Thoracic aorta (tissue), 2 donors: ENCODE measurements around the gene JAG1. TPM values are rescaled to one million over a fixed set of nuclear protein-coding genes. Genes with fewer than 3 reads are reported as not detected.

Experiments
- ATAC-seq: fragments of 150-250 bp; one replicate; pipeline ENCODE4 v1.8.0; 2017; ENCODE audit warnings: low read depth; ENCODE audit not compliant: insufficient number of reproducible peaks, low FRiP score
- DNase-seq: peaks from one replicate; pipeline ENCODE4 v3.0.0-alpha.2; 2020; ENCODE audit warnings: low spot score
- H3K27ac ChIP-seq, 2 donors: fragments of 200-600 bp; sonication (generic); 1 replicate in 1 of 2; 2 replicates in 1 of 2; pipeline ENCODE4 v1.5.1; 2016; ENCODE audit warnings: mild to moderate bottlenecking in 2 of 2, moderate library complexity in 2 of 2
- H3K27me3 ChIP-seq: fragments of 200-600 bp; sonication (generic); replicated peaks from 2 replicates; pipeline ENCODE4 v1.6.0; 2016; ENCODE audit warnings: mild to moderate bottlenecking; ENCODE audit not compliant: insufficient read depth
- H3K36me3 ChIP-seq: fragments of 200-600 bp; sonication (generic); one replicate; pipeline ENCODE4 v1.5.1; 2016
- H3K4me1 ChIP-seq, 2 donors: fragments of 200-600 bp; sonication (generic); 1 replicate in 1 of 2; 2 replicates in 1 of 2; pipeline versions ENCODE4 v1.5.1 to v1.6.0; 2016; ENCODE audit warnings: low read depth in 2 of 2, mild to moderate bottlenecking in 1 of 2; ENCODE audit not compliant: control insufficient read depth in 1 of 2
- H3K4me3 ChIP-seq: fragments of 200-600 bp; sonication (generic); 2 replicates; pipeline ENCODE4 v1.5.1; 2016; ENCODE audit warnings: mild to moderate bottlenecking
- H3K9me3 ChIP-seq: fragments of 200-600 bp; sonication (generic); 2 replicates; pipeline ENCODE4 v1.5.1; 2016
- total RNA-seq, 2 donors: library from RNA; depleted of rRNA; stranded (reverse); fragments of >200 nt; gene quantifications; one replicate each; pipeline versions ENCODE4 v1.1.0 to v1.2.3, GENCODE V29; 2016
- TF ChIP-seq, protein P1 (sequence below): fragments of 200-600 bp; sonication (generic); IDR thresholded peaks from one replicate; pipeline ENCODE4 v1.5.1; 2019; ENCODE audit warnings: antibody characterized with exemption

JAG1 gene
- total RNA-seq, 2 donors from 2014 or later, result 237 to 253 TPM

DNA sequence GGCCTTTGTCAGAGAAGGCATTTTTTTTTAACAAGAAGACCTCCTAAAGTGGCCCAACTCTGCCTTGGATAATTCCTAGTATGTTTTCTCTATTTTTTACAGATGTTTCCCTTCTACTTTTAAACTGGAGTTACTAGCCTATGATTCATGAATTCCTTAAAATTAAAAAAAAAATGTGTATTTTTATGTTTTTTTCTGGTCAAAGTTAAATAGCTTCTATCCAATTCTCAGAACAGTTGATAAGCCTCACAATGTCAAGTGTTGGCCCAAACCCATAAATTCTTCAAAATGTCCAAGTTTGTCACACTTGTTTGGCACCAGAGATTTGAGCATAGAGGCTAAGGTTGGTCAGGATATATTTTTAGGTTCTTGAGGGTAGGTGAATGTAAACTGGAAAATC, 64.0 kb downstream of the JAG1 start:
- H3K4me1 ChIP-seq, result peaks cover 25 to 57% of the 10 kb centered on the region in 2 donors
- H3K9me3 ChIP-seq, result no peaks in the 10 kb centered on the region
- peak overlapping the region; percentile 85 to 91 for H3K27ac ChIP-seq
- no peak for DNase-seq
- H3K36me3 ChIP-seq, result no peaks in the 10 kb centered on the region
- TF ChIP-seq, protein P1, sequence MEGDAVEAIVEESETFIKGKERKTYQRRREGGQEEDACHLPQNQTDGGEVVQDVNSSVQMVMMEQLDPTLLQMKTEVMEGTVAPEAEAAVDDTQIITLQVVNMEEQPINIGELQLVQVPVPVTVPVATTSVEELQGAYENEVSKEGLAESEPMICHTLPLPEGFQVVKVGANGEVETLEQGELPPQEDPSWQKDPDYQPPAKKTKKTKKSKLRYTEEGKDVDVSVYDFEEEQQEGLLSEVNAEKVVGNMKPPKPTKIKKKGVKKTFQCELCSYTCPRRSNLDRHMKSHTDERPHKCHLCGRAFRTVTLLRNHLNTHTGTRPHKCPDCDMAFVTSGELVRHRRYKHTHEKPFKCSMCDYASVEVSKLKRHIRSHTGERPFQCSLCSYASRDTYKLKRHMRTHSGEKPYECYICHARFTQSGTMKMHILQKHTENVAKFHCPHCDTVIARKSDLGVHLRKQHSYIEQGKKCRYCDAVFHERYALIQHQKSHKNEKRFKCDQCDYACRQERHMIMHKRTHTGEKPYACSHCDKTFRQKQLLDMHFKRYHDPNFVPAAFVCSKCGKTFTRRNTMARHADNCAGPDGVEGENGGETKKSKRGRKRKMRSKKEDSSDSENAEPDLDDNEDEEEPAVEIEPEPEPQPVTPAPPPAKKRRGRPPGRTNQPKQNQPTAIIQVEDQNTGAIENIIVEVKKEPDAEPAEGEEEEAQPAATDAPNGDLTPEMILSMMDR, result no peak
- no peaks in the 10 kb centered on the region for H3K27me3 ChIP-seq
- no peak overlapping the region for H3K4me3 ChIP-seq
- peak; percentile 58 for ATAC-seq

DNA sequence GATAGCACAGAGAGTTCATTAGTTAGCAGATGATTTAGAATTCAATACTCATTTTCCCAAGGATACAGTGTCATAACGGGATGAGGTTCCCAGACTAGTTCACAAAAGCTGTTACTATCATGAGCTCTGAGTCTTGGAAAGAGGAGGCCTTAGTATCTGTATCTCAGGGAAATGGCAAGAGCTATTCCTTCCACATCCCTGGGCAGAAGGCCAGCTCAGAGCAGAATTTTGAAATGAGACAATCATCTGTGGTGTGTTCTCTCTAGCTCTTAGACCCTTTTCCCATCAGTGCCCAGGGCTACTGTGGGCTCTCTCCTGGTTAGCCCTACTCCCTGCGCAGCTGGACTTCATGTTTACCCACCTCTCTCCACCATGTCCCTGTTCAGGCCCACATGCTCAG, 64.5 kb downstream of the JAG1 start:
- DNase-seq (no peak), ATAC-seq (peak; percentile 14)
- Histone ChIP-seq H3K27ac (peak overlapping the region; percentile 85 to 91), H3K9me3 (no peaks in the 10 kb centered on the region), H3K4me3 (no peak overlapping the region), H3K4me1 (peaks cover 25 to 57% of the 10 kb centered on the region in 2 donors), H3K27me3 (no peaks in the 10 kb centered on the region), H3K36me3 (no peaks in the 10 kb centered on the region)
- TF ChIP-seq, protein P1, result no peak

DNA sequence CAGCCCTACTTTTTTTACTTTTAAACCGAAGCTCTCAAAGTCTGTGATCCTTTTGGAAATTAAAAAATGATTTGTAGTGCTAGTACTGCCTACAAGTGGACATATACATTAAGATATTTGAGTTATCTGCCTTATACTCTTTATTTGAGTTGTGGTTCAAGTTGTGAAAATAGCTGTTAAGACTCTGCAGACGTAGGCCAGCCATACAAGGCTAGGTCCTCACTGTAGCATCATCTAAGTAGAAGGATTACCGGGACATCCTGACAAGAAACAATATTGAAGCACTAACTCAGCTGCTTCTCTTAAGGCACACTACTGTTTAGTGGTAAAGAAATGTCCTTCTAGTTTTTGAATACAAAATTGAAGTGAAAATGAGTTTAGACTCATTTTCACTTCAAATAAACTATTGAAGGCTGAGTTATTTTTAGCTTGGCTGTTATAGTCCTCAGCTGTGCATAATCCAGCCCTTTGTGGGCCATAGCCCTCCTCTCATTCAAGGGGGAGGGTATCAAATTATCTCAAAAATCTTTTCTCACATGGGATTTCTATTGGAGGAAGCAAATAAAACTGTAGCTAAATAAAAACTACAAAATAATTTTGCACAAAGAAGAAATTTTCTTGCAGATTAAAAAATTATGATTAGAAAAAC, 68.1 kb downstream of the JAG1 start:
- no peaks in the 10 kb centered on the region for H3K9me3 ChIP-seq
- TF ChIP-seq, protein P1, result no peak
- H3K27ac ChIP-seq, result peak overlapping the region; percentile 91 to 92
- H3K36me3 ChIP-seq, result no peaks in the 10 kb centered on the region
- no peaks in the 10 kb centered on the region for H3K27me3 ChIP-seq
- H3K4me1 ChIP-seq, result peaks cover 38 to 68% of the 10 kb centered on the region in 2 donors
- no peak overlapping the region for H3K4me3 ChIP-seq
- no peak for DNase-seq
- no peak for ATAC-seq

DNA sequence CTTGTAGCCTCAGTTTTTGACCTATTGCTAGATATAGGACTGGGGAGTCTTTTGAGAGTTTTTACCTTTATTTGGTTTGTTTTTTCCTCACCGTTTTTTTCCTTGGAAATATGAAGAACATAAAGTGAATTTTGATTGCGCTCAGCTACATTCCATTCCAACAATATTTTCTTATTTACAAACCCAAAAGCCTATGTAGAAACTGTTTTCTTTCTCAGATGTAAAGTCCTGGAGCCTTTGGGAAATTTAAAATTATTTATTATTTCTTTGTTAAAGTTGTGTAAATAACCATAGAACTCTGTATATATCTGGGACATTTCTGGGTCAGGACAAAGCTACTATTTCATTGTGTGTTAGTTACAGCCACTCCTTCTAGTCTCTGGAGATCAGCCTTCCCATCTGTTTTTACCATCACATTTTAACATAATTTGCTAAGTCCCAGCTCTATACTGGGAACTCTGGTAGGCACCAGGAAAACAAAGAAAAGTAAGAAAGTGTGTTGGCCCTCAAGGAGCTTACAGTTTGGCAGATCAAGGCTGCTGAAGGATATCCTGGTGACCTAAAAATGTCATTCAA, 68.8 kb downstream of the JAG1 start:
- ATAC-seq, result no peak
- H3K27ac ChIP-seq, result peak overlapping the region; percentile 91 to 92
- peaks cover 33 to 61% of the 10 kb centered on the region in 2 donors for H3K4me1 ChIP-seq

More for the DNA sequence above, 68.8 kb downstream of the JAG1 start:
- no peaks in the 10 kb centered on the region for H3K36me3 ChIP-seq
- TF ChIP-seq, protein P1, result no peak
- no peaks in the 10 kb centered on the region for H3K9me3 ChIP-seq
- DNase-seq, result no peak
- H3K4me3 ChIP-seq, result no peak overlapping the region
- H3K27me3 ChIP-seq, result no peaks in the 10 kb centered on the region
